ENCODE measurements around the gene FAM107B.

GRCh38 chr10:14549496-14549895 lies 225.2 kb downstream of the FAM107B start:
- TF ChIP-seq JUND (IDR thresholded peaks at IDR 0.05): no peak
- no peak for TF ChIP-seq CTCF (IDR thresholded peaks at IDR 0.05 in 2 of 3, conservative IDR thresholded peaks at IDR 0.05 in 1 of 3; ENCODE audit: borderline replicate concordance in 1 of 3, insufficient read depth in 1 of 3, low read depth in 2 of 3, low read length in 2 of 3)
- no peak for TF ChIP-seq ATF3 (IDR thresholded peaks at IDR 0.05)
- TF ChIP-seq SP1 (IDR thresholded peaks at IDR 0.05; ENCODE audit: low read depth): no peak
- TF ChIP-seq FOSL1 (IDR thresholded peaks at IDR 0.05; ENCODE audit: low read depth): no peak
- TF ChIP-seq EZH2 (IDR thresholded peaks at IDR 0.05): no peak
- TF ChIP-seq MAX (IDR thresholded peaks at IDR 0.05): no peak
- no peak for TF ChIP-seq ZBTB33 (IDR thresholded peaks at IDR 0.05; ENCODE audit: extremely low read depth, insufficient replicate concordance, low read length)
- TF ChIP-seq CEBPB (IDR thresholded peaks at IDR 0.05; ENCODE audit: low read depth): no peak
